M059J (cell line): ENCODE data around the gene USP7. TPM values are rescaled to one million over a fixed set of nuclear protein-coding genes. Genes with fewer than 3 reads are reported as not detected.
A peak's percentile ranks its signal among the peaks of the same experiment; 100 is the strongest.
"Not testable (repeated sequence)": the region's sequence is repeated elsewhere in the genome, so short reads cannot be mapped to it uniquely, and the experiment has no call there.

Source experiments
- DNase-seq: peaks from one replicate; pipeline ENCODE4 v3.0.0-alpha.2; 2012; ENCODE audit warnings: low read depth
- total RNA-seq: library from RNA; depleted of rRNA; stranded (reverse); fragments of >200 nt; shearing (Covaris generic); gene quantifications from 2 replicates; pipeline ENCODE4 v1.2.3, GENCODE V29; 2014; rRNA removed

USP7 gene
- 35.0 and 56.1 TPM in 2 replicates for total RNA-seq

DNA sequence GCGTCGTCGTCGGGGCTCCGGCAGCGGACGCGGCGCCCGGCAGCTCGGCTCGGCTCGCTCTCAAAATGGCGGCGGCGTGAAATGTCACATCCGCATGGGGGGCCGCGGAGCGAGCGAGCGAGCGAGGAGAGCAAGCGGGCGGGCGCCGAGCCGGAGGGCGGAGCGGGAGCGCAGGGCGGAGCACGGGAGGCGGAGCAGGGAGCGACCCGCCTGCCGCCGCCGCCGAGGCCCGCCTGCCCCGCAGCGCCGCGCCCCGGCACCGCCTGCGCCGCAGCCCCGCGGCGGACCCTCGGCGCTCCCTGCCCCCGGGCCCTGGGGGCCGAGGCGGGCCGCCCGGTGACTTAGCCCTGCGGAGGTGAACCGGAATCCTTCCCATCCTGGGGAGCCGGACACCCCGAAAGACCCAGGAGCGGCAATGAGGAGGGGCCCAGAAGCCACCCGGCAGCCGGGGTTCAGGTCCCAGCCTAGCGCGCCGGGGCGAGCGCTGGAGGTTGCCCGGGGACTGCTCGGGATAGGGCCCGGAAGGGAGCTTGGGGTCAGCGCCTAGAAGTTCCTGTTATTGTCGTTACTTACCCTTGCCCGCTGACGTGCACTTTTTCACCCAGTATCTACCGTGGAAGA is at the start of gene USP7:
USP7 (minus strand) TSS at position 86 of the 621 bp plus-strand sequence. CDS start 621 bp downstream, outside the sequence.
- DNase-seq, result peak; percentile 84

DNA sequence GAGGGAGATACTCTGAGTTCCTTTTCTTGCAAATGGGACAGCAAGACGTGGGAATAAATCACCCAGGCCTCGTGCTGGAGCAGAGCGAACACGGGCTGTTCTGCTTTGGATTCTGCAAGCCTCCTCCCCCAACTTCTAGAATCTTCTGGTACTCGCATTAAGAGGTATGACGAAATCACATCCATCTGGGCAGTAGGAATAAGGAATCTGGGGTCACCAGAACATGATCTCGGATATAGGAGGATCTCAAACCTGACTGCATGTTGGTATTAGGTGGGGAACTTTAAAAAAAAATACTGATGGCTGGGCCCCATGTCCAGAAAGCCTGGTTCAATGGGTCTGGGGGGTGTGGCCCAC is 49.8 kb upstream of the USP7 start:
- no peak for DNase-seq

DNA sequence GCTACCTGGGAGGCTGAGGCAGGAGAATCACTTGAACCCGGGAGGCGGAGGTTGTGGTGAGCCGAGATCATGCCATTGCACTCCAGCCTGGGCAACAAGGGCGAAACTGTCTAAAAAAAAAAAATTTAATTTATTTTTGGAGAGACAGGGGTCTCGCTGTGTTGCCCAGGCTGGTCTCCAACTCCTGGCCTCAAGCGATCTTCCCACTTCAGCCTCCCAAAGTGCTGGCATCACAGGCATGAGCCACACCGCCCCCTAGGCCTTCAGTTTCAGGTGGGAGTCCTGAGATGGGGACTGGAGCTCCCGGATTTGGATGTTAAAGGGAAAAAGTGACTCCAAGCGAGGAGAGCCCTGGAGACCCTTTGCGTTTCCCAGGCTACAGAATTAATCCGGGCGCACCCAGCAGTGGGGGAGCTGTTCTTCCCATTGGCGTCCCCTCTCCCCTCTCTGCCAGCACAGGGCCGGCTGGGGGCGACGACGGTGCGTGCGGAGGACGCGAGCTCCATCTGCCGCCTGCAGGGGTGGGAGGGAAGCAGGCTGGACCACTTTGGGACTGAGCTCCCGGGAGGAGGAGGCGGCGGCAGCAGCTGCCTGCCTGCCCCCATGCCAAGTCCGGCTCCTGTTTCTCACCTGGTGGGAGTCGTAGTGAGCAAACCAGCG is 49.3 kb upstream of the USP7 start:
- no peak for DNase-seq

DNA sequence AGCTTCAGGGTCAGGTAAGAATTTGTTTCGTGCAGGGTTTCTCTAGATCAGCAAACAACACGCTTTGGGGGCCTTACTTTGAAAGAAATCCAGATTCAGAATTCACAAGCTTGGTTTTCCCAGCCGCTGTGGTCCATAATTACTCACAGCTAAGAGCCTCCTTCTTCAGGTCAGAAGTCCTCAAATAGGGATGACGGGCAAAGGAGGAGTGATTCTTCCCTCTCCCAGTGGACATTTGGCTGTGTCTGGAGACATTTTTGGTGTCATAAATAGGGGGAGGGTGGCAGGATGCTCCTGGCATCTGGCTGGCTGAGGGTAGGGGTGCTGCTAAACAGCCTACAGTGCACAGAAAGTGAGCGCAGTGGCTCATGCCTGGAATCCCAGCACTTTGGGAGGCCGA is 48.6 kb upstream of the USP7 start:
- no peak for DNase-seq

DNA sequence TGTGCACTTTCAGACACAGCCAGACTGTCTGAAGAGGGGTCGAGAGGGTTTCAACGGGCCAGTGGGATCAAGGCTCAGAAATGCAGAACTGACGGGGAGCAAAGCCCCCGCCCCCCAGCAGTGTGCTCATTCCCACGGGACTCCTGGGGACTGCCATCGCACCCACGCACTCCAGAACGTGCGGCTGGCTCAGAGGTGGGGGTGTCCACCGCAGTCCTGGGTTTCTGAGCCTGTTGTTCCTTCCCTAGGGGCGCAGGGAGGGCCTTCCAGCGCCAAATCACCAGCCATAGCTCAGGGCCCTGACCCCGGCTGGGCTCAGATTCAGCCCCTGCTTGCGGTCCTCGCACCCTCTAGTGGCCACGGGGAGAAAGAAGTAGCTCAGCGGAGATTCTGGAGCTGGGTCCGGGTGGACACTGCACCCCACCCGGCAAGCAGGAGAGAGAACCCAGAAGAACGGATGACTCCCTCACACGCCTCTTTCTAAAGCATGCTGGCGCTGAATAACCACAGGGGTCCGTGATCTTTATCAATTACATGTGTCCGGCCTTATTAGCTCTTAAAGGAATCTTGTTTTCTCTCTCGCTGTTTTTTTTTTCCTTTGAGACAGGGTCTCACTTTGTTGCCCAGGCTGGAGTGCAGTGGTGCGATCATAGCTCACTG is 45.0 kb upstream of the USP7 start:
- peak; percentile 61 for DNase-seq

DNA sequence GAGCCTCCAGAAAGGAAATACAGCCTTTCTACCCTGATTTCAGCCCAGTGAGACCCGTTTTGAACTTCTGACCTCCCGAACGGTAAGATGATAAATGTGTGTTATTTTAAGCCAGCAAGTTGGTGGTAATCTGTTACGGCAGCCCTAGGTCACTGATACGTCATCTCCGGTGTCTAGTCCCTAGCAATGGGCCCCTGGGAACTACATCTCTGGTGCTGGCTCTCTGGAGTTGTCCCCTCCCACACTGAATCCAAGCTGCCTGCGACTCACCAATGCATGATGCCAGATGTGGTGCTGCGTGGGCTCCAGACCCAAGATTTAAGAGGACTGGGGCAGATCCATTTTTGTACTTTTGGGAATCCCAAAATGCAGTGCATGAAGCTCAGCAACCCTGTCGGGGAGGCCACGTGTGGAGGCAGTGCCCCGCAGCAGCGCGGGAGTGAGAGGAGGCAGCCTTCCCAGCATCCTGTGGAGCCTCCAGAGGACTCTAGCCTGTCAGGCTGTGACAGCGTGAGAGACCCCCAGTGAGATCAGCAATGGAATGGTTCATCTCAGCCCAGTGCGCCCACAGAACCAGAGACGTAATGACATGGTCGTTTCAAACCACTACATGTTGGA is 43.6 kb upstream of the USP7 start:
- DNase-seq, result no peak

DNA sequence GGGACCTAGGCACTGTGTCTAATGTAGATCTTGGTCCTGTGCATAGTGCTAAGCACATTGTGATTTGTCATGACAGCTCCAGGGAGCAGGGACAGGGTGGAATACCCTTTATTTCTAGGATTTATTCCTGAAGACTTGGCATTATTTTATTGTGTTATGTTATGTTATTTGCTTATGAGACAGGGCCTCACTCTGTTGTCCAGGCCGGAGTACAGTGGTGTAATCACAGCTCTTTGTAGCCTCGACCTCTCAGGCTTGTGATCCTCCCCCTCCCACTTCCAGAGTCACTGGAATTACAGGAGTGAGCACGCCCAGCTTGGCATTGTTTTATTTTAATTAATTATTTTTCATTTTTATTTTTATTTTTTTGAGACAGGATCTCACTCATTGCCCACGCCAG is 40.5 kb upstream of the USP7 start:
- no peak for DNase-seq

DNA sequence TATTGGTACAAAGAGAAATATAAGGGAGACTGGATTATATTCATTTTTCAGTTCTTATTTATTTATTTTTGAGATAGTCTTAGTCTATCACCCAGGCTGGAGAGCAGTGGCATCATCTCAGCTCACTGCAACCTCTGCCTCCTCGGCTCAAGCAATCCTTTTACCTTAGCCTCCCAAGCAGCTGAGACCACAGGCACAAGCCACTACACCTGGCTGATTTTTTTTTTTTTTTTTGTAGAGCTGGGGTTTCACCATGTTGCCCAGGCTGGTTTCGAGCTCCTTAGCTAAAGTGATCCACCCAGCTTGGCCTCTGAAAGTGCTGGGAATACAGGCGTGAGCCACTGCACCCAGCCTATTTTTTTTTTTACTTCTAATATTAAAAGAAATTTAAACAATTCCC is 40.1 kb upstream of the USP7 start:
- no peak for DNase-seq

DNA sequence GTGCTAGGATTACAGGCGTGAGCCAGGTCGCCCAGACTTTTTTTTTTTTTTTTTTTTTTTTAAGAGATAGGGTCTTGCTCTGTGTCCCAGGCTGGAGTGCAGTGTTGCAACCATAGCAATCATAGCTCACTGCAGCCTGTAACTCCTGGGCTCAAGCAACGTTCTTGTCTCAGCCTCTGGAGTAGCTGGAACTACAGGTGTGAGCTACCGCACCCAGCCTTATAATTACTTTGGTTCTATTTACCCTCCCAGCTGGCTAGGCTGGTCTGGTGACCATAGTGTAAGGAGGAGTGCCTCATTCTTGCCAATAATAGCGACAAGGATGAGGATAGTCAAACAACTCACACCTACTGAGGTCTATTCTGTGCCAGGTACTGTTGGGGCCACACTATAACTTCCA is 39.6 kb upstream of the USP7 start:
- no peak for DNase-seq

DNA sequence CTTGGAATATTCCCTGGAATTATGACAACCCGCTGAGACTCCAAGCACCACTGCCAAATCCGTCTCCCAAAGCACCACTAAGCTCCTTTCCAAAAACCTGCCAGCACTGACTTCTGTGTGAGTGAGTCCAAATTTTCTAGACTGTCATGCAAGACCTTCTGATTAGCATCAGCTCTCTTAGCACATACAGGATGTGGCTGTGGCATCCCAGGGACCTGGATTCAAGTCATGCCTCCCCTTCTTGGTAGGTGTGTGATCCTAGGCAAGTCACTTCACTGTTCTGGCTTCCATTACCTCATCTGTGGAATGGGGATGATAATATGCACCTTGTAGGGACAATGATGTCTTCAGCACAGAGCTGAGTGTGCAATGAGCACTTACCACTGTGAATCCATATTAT is 38.3 kb upstream of the USP7 start:
- DNase-seq, result no peak

DNA sequence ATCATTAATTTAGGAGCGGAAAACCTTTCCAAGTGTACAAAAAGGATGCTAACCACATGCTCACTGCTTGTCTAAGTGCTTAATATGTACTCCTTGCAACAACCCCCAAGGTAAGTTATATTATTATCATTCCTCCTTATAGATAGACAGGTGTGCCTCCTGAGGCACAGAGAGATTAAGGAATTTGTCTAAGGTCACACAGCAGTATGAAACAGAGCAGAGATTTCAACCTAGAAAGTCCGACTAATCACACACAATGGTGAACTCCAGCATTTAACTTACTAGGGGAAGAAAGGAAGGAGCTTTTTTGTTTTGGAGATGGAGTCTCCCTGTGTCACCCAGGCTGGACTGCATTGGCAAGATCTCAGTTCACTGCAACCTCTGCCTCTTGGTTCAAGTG is 37.0 kb upstream of the USP7 start:
- DNase-seq, result no peak

DNA sequence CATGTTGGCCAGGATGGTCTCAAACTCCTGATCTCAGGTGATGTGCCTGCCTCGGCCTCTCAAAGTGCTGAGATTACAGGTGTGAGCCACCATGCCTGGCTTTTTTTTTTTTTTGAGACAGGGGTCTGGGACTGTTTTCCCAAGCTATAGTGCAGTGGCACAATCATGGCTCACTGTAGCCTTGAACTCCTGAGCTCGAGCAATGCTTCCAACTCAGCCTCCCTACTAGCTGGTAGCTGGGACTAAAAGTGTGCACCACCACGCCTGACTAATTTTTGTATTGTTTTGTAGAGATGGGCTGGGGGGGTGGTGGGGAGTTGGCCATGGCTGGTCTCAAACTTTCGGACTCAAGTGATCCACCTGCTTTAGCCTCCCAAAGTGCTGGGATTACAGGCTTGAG is 36.1 kb upstream of the USP7 start:
- DNase-seq, result no peak

DNA sequence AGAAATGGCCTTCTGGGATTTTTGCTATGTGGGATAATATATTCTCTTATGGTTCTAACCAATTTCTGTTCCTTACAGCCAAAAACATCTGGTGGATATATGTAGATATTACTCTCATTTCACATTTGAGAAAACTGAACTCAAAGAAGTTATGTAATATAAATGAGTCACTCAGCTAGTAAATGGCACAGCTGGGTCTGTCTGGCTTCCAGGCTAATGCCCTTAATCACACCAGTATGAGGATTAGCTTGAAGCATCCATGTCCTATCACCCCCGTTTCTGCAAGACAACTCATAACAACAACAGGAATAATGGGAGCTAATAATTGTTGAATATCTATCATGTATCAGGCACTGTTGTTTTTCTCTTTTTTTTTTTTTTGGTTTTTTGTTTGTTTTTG is 34.4 kb upstream of the USP7 start:
- DNase-seq, result peak; percentile 36

DNA sequence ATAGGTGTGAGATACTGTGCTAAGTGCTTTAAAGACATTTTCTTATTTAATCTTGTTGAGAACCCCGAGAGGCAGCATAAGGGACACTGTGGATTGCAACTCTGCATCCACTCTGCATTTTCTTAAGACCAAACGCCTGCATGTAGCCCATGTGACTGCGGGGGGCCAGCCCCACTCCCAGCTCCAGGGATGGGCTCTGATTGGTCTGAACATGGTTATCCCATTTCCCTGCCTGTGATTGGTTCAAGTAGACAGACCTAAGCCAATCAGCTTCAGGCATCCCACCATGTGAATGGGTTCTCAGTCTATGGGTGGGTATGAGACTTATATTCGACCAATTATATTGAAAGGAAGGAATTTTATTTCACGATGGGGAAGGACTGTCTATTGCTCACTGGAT is 33.2 kb upstream of the USP7 start:
- DNase-seq, result no peak

DNA sequence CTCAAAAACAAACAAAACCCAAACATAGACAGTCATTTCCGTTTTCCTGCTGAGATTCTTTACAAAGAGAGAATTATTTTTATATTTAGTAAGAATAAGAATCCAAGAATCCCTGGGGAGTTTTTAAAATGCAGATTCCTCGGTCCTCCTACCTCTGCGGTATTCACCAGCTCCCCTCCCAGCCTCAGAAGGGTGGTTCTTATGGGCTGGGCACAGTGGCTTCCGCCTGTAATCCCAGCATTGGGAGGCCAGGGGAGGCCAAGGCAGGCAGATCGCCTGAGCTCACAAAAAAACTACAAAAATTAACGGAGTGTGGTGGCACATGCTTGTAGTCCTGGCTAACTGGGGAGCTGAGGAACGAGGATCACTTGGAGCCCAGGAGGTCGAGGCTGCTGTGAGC is 26.7 kb upstream of the USP7 start:
- no peak for DNase-seq

DNA sequence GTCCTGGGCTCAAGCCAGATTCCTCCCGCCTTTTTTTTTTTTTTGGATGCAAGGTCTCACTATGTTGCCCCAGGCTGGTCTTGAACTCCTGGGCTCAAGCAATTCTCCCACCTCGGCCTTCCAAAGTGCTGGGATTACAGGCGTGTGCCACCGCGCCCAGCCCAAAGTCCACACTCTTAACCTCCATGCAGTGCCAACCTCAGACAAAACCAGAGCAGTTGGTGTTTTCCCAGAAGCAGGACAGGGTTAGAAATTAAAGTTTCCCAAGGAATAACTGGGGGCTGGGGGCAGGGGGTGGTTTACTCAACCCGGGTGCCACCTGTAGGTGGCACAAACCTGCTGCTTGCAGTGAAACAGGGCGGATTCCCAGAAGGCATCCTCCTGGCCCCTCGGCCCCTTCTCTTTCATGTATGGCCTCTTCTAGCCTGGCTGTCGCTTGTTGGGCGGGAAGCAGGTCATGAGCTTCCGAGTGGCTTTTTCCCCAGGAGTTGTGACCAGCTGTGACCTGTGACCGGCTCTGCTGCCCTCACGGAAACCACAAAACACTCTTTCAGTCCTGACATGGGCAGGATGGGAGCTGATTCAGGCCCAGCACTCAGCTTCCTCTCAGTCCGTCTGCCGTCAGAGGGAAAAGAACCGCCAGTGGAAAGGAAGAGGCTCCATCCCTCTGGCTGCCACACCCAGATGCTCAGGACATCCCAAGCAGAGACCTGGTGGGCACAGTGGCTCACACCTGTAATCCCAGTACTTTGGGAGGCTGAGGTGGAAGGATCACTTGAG is 25.6 kb upstream of the USP7 start:
- no peak for DNase-seq

DNA sequence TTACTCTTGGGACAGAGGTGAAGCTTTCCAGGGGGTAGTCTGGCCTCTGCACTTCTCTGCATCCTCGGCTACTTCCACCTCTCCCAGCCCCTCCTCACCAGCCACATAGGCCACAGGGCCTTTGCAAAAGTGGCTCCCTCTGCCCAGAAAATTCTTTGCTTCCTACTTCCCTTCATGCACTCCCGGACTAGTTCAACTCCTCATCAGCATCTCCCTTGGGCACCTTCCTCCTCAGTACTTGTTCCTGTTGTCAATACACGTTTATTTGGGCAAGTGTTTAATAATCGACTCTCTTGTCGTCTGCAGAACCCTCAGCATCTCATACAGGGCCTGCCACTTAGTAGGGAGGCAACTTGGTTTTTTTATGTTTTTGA is 23.1 kb upstream of the USP7 start:
- no peak for DNase-seq

DNA sequence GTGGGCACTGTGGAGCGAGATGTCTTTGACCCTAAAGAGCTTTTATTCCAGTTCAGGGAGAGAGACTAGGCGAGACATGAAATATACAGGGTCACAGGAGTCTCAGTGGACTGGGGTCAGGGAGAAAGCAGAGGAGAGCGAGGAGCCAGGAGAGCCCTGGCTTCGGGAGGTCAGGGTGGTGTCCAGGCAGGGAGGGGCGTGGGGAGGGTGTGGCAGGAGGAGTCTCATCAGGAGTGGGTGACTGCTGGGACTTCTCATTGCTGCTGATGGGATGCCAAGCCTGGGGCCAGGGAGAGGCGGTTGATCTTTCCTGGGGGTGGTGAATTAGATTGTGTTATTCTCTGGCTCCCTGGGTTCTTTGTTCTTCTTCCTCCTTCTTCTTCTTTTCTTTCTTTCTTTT is 22.4 kb upstream of the USP7 start:
- DNase-seq, result no peak

DNA sequence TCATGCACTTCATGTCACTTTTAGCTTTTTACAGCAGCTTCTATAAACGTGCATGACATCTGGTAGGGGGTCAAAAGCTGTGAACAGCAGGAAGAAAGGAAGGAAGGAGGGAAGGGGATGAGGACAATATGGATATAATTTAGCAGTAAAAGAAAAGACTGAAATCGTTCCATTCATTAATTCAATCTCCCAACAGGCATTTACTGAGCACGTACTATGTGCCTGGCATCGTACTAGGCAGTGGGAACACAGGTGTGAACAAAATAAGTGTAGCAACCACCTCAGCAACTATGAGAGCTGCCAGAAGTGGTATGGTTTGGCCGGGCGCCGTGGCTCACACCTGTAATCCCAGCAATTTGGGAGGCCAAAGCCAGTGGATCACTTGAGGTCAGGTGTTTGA is 19.1 kb upstream of the USP7 start:
- no peak for DNase-seq

DNA sequence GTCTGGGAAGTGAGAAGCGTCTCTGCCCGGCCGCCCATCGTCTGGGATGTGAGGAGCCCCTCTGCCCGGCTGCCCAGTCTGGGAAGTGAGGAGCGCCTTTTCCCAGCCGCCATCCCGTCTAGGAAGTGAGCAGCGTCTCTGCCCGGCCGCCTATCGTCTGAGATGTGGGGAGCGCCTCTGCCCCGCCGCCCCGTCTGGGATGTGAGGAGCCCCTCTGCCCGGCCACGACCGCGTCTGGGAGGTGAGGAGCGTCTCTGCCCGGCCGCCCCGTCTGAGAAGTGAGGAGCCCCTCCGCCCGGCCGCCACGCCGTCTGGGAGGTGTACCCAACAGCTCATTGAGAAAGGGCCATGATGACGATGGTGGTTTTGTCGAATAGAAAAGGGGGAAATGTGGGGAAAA is 18.2 kb upstream of the USP7 start:
- DNase-seq, result not testable (repeated sequence)

DNA sequence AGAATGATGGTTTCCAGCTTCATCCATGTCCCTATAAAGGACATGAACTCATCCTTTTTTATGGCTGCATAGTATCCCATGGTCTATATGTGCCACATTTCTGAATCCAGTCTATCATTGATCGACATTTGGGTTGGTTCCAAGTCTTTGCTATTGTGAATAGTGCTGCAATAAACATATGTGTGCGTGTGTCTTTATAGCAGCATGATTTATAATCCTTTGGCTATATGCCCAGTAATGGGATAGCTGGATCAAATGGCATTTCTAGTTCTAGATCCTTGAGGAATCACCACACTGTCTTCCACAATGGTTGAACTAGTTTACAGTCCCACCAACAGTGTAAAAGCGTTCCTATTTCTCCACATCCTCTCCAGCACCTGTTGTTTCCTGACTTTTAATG is 12.5 kb upstream of the USP7 start:
- not testable (repeated sequence) for DNase-seq

DNA sequence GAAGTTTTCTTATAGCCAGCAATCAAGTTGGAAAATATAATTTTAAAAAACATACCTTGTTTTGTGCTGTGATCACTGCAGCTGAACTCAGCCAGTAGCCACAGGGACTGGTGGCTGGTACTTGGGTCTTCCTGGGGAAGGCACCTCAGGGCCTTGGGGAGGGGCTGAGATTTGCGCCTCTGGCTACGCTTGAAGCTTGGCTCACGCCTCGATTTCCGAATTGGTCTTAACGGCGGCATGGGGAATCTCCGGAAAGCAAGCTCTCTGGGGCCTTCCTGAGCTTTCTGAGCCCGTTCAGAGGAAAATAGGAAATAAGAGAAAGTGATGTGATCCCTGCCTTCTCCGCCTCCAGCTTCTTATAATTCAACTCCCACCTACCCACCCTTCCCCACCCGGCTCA is 11.3 kb upstream of the USP7 start:
- DNase-seq, result no peak
